GM12878 (cell line): ENCODE results near the gene RTF1. TPM values are rescaled to one million over a fixed set of nuclear protein-coding genes. Genes with fewer than 3 reads are reported as not detected.

Experiments
- ATAC-seq: fragments of 200-7000 bp; cut with Tn5 transposase; 3 replicates; pipeline ENCODE4 v1.9.1; 2020; ENCODE audit warnings: mild to moderate bottlenecking, moderate library complexity
- BruUV-seq: library from RNA; stranded (reverse); fragments of 400-500 nt; replicated peaks from 2 replicates; lab custom pipeline; 2021; lab: Mats Ljungman, UMichigan
- CTCF ChIA-PET: fragments of 300-600 bp; sonication (Branson Sonifier 250); formaldehyde crosslinking; extraction: SDS; loops from one replicate; lab custom pipeline; 2021; ENCODE audit warnings: inconsistent platforms; lab: Yijun Ruan, JAX
- POLR2A ChIA-PET: fragments of 350-600 bp; formaldehyde crosslinking; extraction: SDS; loops from one replicate; lab custom pipeline; 2021; ENCODE audit warnings: inconsistent platforms; lab: Charles Lee
- RAD21 ChIA-PET: fragments of 300-600 bp; sonication (Branson Sonifier 250); formaldehyde crosslinking; loops from one replicate; lab custom pipeline; 2023; ENCODE audit warnings: antibody characterized with exemption; ENCODE audit not compliant: unreplicated experiment; lab: Charles Lee
- SMC1A ChIA-PET: fragments of 300-600 bp; sonication (Branson Sonifier 250); formaldehyde crosslinking; loops from one replicate; lab custom pipeline; 2023; ENCODE audit not compliant: unreplicated experiment, uncharacterized antibody; lab: Charles Lee
- DNase-seq: peaks from one replicate; pipeline ENCODE4 v3.0.0-alpha.2; 2011; ENCODE audit warnings: low read depth, low spot score
- FAIRE-seq: peaks from 3 replicates; lab custom pipeline; 2011; peaks lifted over from hg19 to GRCh38; lab: Jason Lieb, UNC
- H2AFZ ChIP-seq: 2 replicates; pipeline ENCODE4 v1.6.0; 2011; ENCODE audit warnings: low read depth, low read length, control low read depth; ENCODE audit not compliant: control insufficient read depth
- H3K27ac ChIP-seq: 2 replicates; pipeline ENCODE4 v1.5.1; 2011; ENCODE audit warnings: control low read depth; ENCODE audit not compliant: control insufficient read depth, insufficient read depth
- H3K27me3 ChIP-seq, 2 experiments: replicated peaks in 1 of 2; 2 replicates each; pipeline versions ENCODE4 v1.6.0 to v1.6.1; 2011; ENCODE audit warnings: low read length in 1 of 2; ENCODE audit not compliant: control insufficient read depth in 2 of 2, insufficient read depth in 2 of 2
- H3K36me3 ChIP-seq, 2 experiments: 2 replicates each; pipeline ENCODE4 v1.5.1; 2011; ENCODE audit warnings: low read length in 1 of 2; ENCODE audit not compliant: control insufficient read depth in 2 of 2, insufficient read depth in 2 of 2
- H3K4me1 ChIP-seq: 2 replicates; pipeline ENCODE4 v1.6.1; 2011; ENCODE audit warnings: mild to moderate bottlenecking, low read length, moderate library complexity, mixed read lengths; ENCODE audit not compliant: control insufficient read depth, insufficient read depth
- H3K4me2 ChIP-seq: 2 replicates; pipeline ENCODE4 v1.6.0; 2011; ENCODE audit warnings: control low read depth; ENCODE audit not compliant: control insufficient read depth, insufficient read depth
- H3K4me3 ChIP-seq: fragments of 200-600 bp; sonication (generic); 2 replicates; pipeline ENCODE4 v1.5.1; 2016
- H3K79me2 ChIP-seq: 2 replicates; pipeline ENCODE4 v1.6.0; 2011; ENCODE audit warnings: low read length; ENCODE audit not compliant: control insufficient read depth, insufficient read depth
- H3K9ac ChIP-seq: 2 replicates; pipeline ENCODE4 v1.8.0; 2011; ENCODE audit warnings: low read length, control low read depth, mixed read lengths; ENCODE audit not compliant: control insufficient read depth, insufficient read depth
- H3K9me3 ChIP-seq: replicated peaks from 3 replicates; pipeline ENCODE4 v1.5.1; 2011; ENCODE audit warnings: mild to moderate bottlenecking, low read length; ENCODE audit not compliant: control insufficient read depth, insufficient read depth
- H4K20me1 ChIP-seq: 2 replicates; pipeline ENCODE4 v1.6.0; 2011; ENCODE audit not compliant: control insufficient read depth, insufficient read depth
- BCL11A ChIP-seq: IDR thresholded peaks from 2 replicates; pipeline ENCODE4 v1.6.1; 2011; ENCODE audit warnings: low read depth, low read length
- CHD2 ChIP-seq: IDR thresholded peaks from 2 replicates; pipeline ENCODE4 v1.6.1; 2011; ENCODE audit warnings: low read depth, low read length, improper control_type of control experiment, borderline replicate concordance
- CREM ChIP-seq: IDR thresholded peaks from 2 replicates; pipeline ENCODE4 v1.6.1; 2014; ENCODE audit warnings: antibody characterized with exemption, low read depth
- GATAD2B ChIP-seq: fragments of 450-650 bp; conservative IDR thresholded peaks from 2 replicates; pipeline ENCODE4 v1.6.1; 2017; ENCODE audit warnings: low read depth, mild to moderate bottlenecking, moderate library complexity
- HDAC2 ChIP-seq: fragments of 200-600 bp; sonication (generic); IDR thresholded peaks from 2 replicates; pipeline ENCODE4 v1.6.1; 2017
- IKZF2 ChIP-seq, 2 experiments: fragments of 450-650 bp; IDR thresholded peaks; 2 replicates each; pipeline ENCODE4 v1.6.1; 2017; ENCODE audit warnings: mild to moderate bottlenecking in 2 of 2, moderate library complexity in 2 of 2
- MTA2 ChIP-seq: fragments of 450-650 bp; IDR thresholded peaks from 2 replicates; pipeline ENCODE4 v1.6.1; 2016; ENCODE audit warnings: low read depth, mild to moderate bottlenecking, moderate library complexity
- MYB ChIP-seq: fragments of 150-350 bp; IDR thresholded peaks from 2 replicates; pipeline ENCODE4 v1.6.1; 2014; ENCODE audit warnings: mild to moderate bottlenecking, low read depth, low read length, borderline replicate concordance
- POLR2AphosphoS2 ChIP-seq: IDR thresholded peaks from 2 replicates; pipeline ENCODE4 v1.6.1; 2011; ENCODE audit warnings: low read depth, mild to moderate bottlenecking, low read length, improper control_type of control experiment, moderate library complexity
- RCOR1 ChIP-seq: conservative IDR thresholded peaks from 2 replicates; pipeline ENCODE4 v1.6.1; 2012; ENCODE audit warnings: low read depth, low read length, improper control_type of control experiment
- RFX5 ChIP-seq: IDR thresholded peaks from 2 replicates; pipeline ENCODE4 v1.6.1; 2011; ENCODE audit warnings: low read depth, low read length, improper control_type of control experiment
- TAF1 ChIP-seq: IDR thresholded peaks from 2 replicates; pipeline ENCODE4 v1.6.1; 2011; ENCODE audit warnings: mild to moderate bottlenecking, low read depth, low read length, borderline replicate concordance
- WRNIP1 ChIP-seq: IDR thresholded peaks from 2 replicates; pipeline ENCODE4 v1.6.1; 2011; ENCODE audit warnings: low read depth, low read length, improper control_type of control experiment, borderline replicate concordance
- ZNF207 ChIP-seq: fragments of 450-650 bp; IDR thresholded peaks from 2 replicates; pipeline ENCODE4 v1.6.1; 2014; ENCODE audit warnings: antibody characterized with exemption, mild to moderate bottlenecking, borderline replicate concordance
- ZNF622 ChIP-seq: fragments of 450-650 bp; IDR thresholded peaks from 2 replicates; pipeline ENCODE4 v1.6.1; 2017; ENCODE audit warnings: mild to moderate bottlenecking, inconsistent platforms
- WGBS: methylation state at CpG from one replicate; pipeline ENCODE4 v1.1.6; 2016; ENCODE audit warnings: low lambda C conversion rate; ENCODE audit not compliant: insufficient replicate concordance, insufficient coverage; ENCODE audit errors: missing lambda C conversion rate; 5-methylcytosine and 5-hydroxymethylcytosine counted together
- in situ Hi-C: fragments of 300-500 bp; cut with MboI; formaldehyde crosslinking; loops from 9 replicates; pipeline ENCODE4 v1.14.3; 2018; ENCODE audit warnings: mixed read lengths
- intact Hi-C: fragments of 100-400 bp; cut with micrococcal nuclease; formaldehyde crosslinking; loops from one replicate; pipeline ENCODE4 v1.14.2; 2022; ENCODE audit not compliant: unreplicated experiment
- polyA plus RNA-seq, 11 experiments: library from polyadenylated mRNA; depleted of rRNA in 4 of 11; unstranded in 6 of 11; stranded (reverse) in 5 of 11; fragments of >200 nt; fragmentation: Nextera tagmentation in 4 of 11; fragmentation: Illumina TruSeq in 1 of 11; extraction: Ambion mirVana in 4 of 11; extraction: Trizol in 1 of 11; gene quantifications; 1 replicate in 1 of 11; 2 replicates in 10 of 11; pipeline versions ENCODE4 v1.2.1 to v1.2.3, GENCODE V29; 2011 to 2016; ENCODE audit warnings: inconsistent platforms in 2 of 11, missing spikeins in 2 of 11, low read depth in 1 of 11
- total RNA-seq, 4 experiments: library from RNA; depleted of rRNA in 3 of 4; stranded (reverse); fragments of >200 nt in 3 of 4; fragmentation: Illumina TruSeq in 1 of 4; extraction: Trizol in 1 of 4; gene quantifications; 2 replicates each; pipeline versions ENCODE4 v1.2.1 to v1.2.3, GENCODE V29; 2013 to 2021
- TF ChIP-seq, protein P1 (sequence below): fragments of 450-650 bp; IDR thresholded peaks from 2 replicates; pipeline ENCODE4 v1.6.1; 2017; ENCODE audit warnings: antibody characterized with exemption, mild to moderate bottlenecking, moderate library complexity
- TF ChIP-seq, protein P2 (sequence below): fragments of 450-650 bp; formaldehyde crosslinking; IDR thresholded peaks from 2 replicates; pipeline ENCODE4 v1.4.0; 2020; ENCODE audit warnings: mild to moderate bottlenecking, moderate library complexity
- TF ChIP-seq, protein P3 (sequence below): fragments of 450-650 bp; IDR thresholded peaks from 2 replicates; pipeline ENCODE4 v1.6.1; 2016; ENCODE audit warnings: mild to moderate bottlenecking

The RTF1 gene
- total and polyA plus RNA-seq, 10 of the 15 experiments (the other 5 are each of a cell fraction or from before 2014, with no cell fraction given): 7.2 to 67.9 (median 32.3) TPM

DNA sequence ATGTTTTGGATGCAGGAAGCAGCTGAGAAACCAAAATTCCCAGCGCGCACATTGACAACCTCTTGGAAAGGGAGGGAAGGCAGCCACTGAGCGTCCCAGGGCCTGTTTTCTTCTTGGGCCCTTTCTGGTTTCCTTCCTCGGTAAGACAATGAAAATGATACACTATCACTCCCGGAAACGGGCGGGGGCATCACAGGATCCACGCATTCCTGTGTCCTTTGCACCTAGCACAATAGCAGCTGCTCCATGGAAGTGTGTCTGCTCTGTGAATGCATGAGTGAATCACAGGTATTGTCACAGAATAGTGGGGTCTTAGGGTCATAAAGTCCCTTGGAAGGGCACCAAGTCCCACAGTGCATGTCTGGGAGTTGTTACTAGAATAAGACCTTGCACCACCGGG, 70.5 kb downstream of the RTF1 start:
- 83% methylated on average over 9 of the region's 9 CpGs for WGBS
- no peaks in the 10 kb centered on the region for H3K9me3 ChIP-seq
- H2AFZ ChIP-seq: no peak overlapping the region
- in situ Hi-C loops (no loop called here), intact Hi-C loops (no loop called here)
- H3K79me2 ChIP-seq: no peaks in the 10 kb centered on the region
- ChIA-PET CTCF (no interaction called here), SMC1A (no interaction called here), POLR2A (no interaction called here), RAD21 (no interaction called here)
- no peak overlapping the region for H3K4me3 ChIP-seq
- H3K36me3 ChIP-seq: no peaks in the 10 kb centered on the region; a peak in 1 of 4 replicates
- H3K27ac ChIP-seq: no peak overlapping the region
- no peak overlapping the region for H3K4me2 ChIP-seq
- ATAC-seq (no peak), DNase-seq (no peak), FAIRE-seq (no peak)
- no peak overlapping the region for H3K9ac ChIP-seq
- no peaks in the 10 kb centered on the region for H3K27me3 ChIP-seq
- no TSS peak for BruUV-seq
- H3K4me1 ChIP-seq: peaks cover 26% of the 10 kb centered on the region
- H4K20me1 ChIP-seq: no peaks in the 10 kb centered on the region
- TF ChIP-seq ZNF622 (no peak), CREM (no peak), ZNF207 (no peak), POLR2AphosphoS2 (no peak), MTA2 (no peak), RCOR1 (no peak), BCL11A (no peak), HDAC2 (no peak), GATAD2B (no peak), IKZF2 (IDR thresholded peaks at IDR 0.05) (no peak), CHD2 (no peak), TAF1 (no peak), RFX5 (no peak), MYB (no peak), WRNIP1 (no peak)
- TF ChIP-seq, protein P1, sequence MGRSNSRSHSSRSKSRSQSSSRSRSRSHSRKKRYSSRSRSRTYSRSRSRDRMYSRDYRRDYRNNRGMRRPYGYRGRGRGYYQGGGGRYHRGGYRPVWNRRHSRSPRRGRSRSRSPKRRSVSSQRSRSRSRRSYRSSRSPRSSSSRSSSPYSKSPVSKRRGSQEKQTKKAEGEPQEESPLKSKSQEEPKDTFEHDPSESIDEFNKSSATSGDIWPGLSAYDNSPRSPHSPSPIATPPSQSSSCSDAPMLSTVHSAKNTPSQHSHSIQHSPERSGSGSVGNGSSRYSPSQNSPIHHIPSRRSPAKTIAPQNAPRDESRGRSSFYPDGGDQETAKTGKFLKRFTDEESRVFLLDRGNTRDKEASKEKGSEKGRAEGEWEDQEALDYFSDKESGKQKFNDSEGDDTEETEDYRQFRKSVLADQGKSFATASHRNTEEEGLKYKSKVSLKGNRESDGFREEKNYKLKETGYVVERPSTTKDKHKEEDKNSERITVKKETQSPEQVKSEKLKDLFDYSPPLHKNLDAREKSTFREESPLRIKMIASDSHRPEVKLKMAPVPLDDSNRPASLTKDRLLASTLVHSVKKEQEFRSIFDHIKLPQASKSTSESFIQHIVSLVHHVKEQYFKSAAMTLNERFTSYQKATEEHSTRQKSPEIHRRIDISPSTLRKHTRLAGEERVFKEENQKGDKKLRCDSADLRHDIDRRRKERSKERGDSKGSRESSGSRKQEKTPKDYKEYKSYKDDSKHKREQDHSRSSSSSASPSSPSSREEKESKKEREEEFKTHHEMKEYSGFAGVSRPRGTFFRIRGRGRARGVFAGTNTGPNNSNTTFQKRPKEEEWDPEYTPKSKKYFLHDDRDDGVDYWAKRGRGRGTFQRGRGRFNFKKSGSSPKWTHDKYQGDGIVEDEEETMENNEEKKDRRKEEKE: no peak
- TF ChIP-seq, protein P2, sequence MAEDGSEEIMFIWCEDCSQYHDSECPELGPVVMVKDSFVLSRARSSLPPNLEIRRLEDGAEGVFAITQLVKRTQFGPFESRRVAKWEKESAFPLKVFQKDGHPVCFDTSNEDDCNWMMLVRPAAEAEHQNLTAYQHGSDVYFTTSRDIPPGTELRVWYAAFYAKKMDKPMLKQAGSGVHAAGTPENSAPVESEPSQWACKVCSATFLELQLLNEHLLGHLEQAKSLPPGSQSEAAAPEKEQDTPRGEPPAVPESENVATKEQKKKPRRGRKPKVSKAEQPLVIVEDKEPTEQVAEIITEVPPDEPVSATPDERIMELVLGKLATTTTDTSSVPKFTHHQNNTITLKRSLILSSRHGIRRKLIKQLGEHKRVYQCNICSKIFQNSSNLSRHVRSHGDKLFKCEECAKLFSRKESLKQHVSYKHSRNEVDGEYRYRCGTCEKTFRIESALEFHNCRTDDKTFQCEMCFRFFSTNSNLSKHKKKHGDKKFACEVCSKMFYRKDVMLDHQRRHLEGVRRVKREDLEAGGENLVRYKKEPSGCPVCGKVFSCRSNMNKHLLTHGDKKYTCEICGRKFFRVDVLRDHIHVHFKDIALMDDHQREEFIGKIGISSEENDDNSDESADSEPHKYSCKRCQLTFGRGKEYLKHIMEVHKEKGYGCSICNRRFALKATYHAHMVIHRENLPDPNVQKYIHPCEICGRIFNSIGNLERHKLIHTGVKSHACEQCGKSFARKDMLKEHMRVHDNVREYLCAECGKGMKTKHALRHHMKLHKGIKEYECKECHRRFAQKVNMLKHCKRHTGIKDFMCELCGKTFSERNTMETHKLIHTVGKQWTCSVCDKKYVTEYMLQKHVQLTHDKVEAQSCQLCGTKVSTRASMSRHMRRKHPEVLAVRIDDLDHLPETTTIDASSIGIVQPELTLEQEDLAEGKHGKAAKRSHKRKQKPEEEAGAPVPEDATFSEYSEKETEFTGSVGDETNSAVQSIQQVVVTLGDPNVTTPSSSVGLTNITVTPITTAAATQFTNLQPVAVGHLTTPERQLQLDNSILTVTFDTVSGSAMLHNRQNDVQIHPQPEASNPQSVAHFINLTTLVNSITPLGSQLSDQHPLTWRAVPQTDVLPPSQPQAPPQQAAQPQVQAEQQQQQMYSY: no peak
- TF ChIP-seq, protein P3, sequence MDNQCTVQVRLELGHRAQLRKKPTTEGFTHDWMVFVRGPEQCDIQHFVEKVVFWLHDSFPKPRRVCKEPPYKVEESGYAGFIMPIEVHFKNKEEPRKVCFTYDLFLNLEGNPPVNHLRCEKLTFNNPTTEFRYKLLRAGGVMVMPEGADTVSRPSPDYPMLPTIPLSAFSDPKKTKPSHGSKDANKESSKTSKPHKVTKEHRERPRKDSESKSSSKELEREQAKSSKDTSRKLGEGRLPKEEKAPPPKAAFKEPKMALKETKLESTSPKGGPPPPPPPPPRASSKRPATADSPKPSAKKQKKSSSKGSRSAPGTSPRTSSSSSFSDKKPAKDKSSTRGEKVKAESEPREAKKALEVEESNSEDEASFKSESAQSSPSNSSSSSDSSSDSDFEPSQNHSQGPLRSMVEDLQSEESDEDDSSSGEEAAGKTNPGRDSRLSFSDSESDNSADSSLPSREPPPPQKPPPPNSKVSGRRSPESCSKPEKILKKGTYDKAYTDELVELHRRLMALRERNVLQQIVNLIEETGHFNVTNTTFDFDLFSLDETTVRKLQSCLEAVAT: no peak
